GM12865 (cell line): ENCODE results near the gene TXNDC2.
"Not testable (repeated sequence)": the region's sequence is repeated elsewhere in the genome, so short reads cannot be mapped to it uniquely, and the experiment has no call there.

ENCODE experiments used
- DNase-seq: peaks from one replicate; pipeline ENCODE4 v3.0.0; 2010; ENCODE audit warnings: low read depth
- H3K4me3 ChIP-seq: 2 replicates; pipeline ENCODE4 v1.5.1; 2011; ENCODE audit warnings: mild to moderate bottlenecking, low read depth, low read length, control low read depth
- TF ChIP-seq, protein P1 (sequence below): IDR thresholded peaks from 2 replicates; pipeline ENCODE4 v1.5.1; 2011; ENCODE audit warnings: low read length, control low read depth, low read depth, inconsistent platforms; ENCODE audit not compliant: insufficient read depth; ENCODE audit errors: missing control alignments

Gene TXNDC2

GRCh38 chr18:9852266-9853081 is 33.3 kb upstream of the TXNDC2 start:
- TF ChIP-seq, protein P1, sequence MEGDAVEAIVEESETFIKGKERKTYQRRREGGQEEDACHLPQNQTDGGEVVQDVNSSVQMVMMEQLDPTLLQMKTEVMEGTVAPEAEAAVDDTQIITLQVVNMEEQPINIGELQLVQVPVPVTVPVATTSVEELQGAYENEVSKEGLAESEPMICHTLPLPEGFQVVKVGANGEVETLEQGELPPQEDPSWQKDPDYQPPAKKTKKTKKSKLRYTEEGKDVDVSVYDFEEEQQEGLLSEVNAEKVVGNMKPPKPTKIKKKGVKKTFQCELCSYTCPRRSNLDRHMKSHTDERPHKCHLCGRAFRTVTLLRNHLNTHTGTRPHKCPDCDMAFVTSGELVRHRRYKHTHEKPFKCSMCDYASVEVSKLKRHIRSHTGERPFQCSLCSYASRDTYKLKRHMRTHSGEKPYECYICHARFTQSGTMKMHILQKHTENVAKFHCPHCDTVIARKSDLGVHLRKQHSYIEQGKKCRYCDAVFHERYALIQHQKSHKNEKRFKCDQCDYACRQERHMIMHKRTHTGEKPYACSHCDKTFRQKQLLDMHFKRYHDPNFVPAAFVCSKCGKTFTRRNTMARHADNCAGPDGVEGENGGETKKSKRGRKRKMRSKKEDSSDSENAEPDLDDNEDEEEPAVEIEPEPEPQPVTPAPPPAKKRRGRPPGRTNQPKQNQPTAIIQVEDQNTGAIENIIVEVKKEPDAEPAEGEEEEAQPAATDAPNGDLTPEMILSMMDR = no peak
- no peak for DNase-seq
- H3K4me3 ChIP-seq = no peak overlapping the region

- TF ChIP-seq, protein P1 = no peak
- no peak overlapping the region for H3K4me3 ChIP-seq
- no peak for DNase-seq
Observed at GRCh38 chr18:9854801-9855676, 30.7 kb upstream of the TXNDC2 start.

- no peak for DNase-seq
- TF ChIP-seq, protein P1 = no peak
- no peak overlapping the region for H3K4me3 ChIP-seq
Observed at GRCh38 chr18:9855681-9856080, 30.1 kb upstream of the TXNDC2 start.

GRCh38 chr18:9856092-9856491 is 29.7 kb upstream of the TXNDC2 start:
- H3K4me3 ChIP-seq = no peak overlapping the region
- no peak for DNase-seq
- TF ChIP-seq, protein P1 = no peak

GRCh38 chr18:9857479-9857998 is 28.2 kb upstream of the TXNDC2 start:
- not testable (repeated sequence) for H3K4me3 ChIP-seq, DNase-seq

DNA sequence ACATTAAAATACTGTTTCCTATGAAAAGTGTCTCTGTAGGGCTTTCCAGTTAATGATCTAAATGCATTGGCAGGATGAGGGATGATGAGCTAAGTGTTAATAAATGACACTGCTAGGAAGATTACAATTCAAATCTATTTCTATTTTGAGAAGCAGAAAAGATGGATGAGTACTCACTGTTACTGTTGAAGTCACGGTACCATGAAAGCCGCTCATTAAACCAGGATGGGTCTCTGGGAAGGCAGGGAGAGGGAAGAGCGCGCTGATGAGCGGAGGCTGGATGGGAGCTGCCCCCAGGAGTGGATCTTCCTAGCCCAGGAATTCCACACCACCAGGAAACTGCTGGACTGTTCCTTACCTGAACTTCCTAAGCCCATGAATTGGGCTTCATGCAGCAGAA is 27.1 kb upstream of the TXNDC2 start:
- no peak for DNase-seq
- TF ChIP-seq, protein P1 = no peak
- no peak overlapping the region for H3K4me3 ChIP-seq

DNA sequence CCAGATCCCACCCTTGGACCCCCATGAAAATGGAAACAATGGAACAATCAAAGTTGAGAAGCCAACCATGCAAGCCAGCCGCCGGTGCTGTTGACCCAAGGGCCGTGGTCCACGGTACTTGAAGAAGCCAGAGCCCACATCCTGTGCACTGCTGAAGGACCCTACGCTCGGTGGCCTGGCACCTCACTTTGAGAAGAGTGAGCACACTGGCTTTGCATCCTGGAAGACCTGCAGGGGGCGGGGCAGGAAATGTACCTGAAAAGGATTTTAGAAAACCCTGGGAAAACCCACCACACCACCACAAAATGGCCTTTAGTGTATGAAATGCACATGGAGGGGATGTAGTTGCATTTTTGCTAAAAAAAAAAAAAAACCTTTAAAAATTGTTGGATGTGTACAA is 26.5 kb upstream of the TXNDC2 start:
- no peak overlapping the region for H3K4me3 ChIP-seq
- TF ChIP-seq, protein P1 = no peak
- no peak for DNase-seq
